ENCODE results near the gene CPXM1.

Gene CPXM1

GRCh38 chr20:2751878-2752566 is 48.4 kb downstream of the CPXM1 start:
- Histone ChIP-seq H3K9me3 (ENCODE audit: low read depth, low read length) (no peaks in the 10 kb centered on the region), H3K36me3 (ENCODE audit: insufficient read depth, low read length) (no peaks in the 10 kb centered on the region), H3K9ac (ENCODE audit: insufficient read length) (no peak overlapping the region), H3K4me3 (peak overlapping the region; percentile 80), H3K27ac (no peak overlapping the region)
- TF ChIP-seq EZH2 (IDR thresholded peaks at IDR 0.05) (no peak), POLR2AphosphoS5 (IDR thresholded peaks at IDR 0.05; ENCODE audit: borderline replicate concordance, low read depth, low read length) (no peak), FOXP2 (optimal IDR thresholded peaks at IDR 0.05; ENCODE audit: control extremely low read depth, extremely low read length, insufficient read depth) (no peak)
- DNase-seq (ENCODE audit: low read depth, low spot score): no peak

GRCh38 chr20:2751347-2751877 is 49.0 kb downstream of the CPXM1 start:
- Histone ChIP-seq H3K9me3 (ENCODE audit: low read depth, low read length) (no peaks in the 10 kb centered on the region), H3K9ac (ENCODE audit: insufficient read length) (no peak overlapping the region), H3K36me3 (ENCODE audit: insufficient read depth, low read length) (no peaks in the 10 kb centered on the region), H3K27ac (no peak overlapping the region), H3K4me3 (peak overlapping the region; percentile 80)
- TF ChIP-seq FOXP2 (optimal IDR thresholded peaks at IDR 0.05; ENCODE audit: control extremely low read depth, extremely low read length, insufficient read depth) (no peak), EZH2 (IDR thresholded peaks at IDR 0.05) (no peak), POLR2AphosphoS5 (IDR thresholded peaks at IDR 0.05; ENCODE audit: borderline replicate concordance, low read depth, low read length) (no peak)
- DNase-seq (ENCODE audit: low read depth, low spot score): no peak

- Histone ChIP-seq H3K9ac (ENCODE audit: insufficient read length) (no peak overlapping the region), H3K27ac (no peak overlapping the region), H3K36me3 (ENCODE audit: insufficient read depth, low read length) (no peaks in the 10 kb centered on the region), H3K4me3 (peak overlapping the region; percentile 80; the same call in 1 of the 2 replicates), H3K9me3 (ENCODE audit: low read depth, low read length) (no peaks in the 10 kb centered on the region)
- no peak for DNase-seq (ENCODE audit: low read depth, low spot score)
- TF ChIP-seq EZH2 (IDR thresholded peaks at IDR 0.05) (no peak), POLR2AphosphoS5 (IDR thresholded peaks at IDR 0.05; ENCODE audit: borderline replicate concordance, low read depth, low read length) (no peak), FOXP2 (optimal IDR thresholded peaks at IDR 0.05; ENCODE audit: control extremely low read depth, extremely low read length, insufficient read depth) (no peak)
These were observed 49.8 kb downstream of the CPXM1 start for GRCh38 chr20:2750491-2751251.

GRCh38 chr20:2749951-2750490 is 50.4 kb downstream of the CPXM1 start:
- H3K36me3 ChIP-seq (ENCODE audit: insufficient read depth, low read length): no peaks in the 10 kb centered on the region
- TF ChIP-seq EZH2 (IDR thresholded peaks at IDR 0.05) (no peak), FOXP2 (optimal IDR thresholded peaks at IDR 0.05; ENCODE audit: control extremely low read depth, extremely low read length, insufficient read depth) (no peak), POLR2AphosphoS5 (IDR thresholded peaks at IDR 0.05; ENCODE audit: borderline replicate concordance, low read depth, low read length) (no peak)
- H3K9me3 ChIP-seq (ENCODE audit: low read depth, low read length): no peaks in the 10 kb centered on the region
- H3K4me3 ChIP-seq: no peak overlapping the region
- H3K27ac ChIP-seq: no peak overlapping the region
- DNase-seq (ENCODE audit: low read depth, low spot score): no peak
- no peak overlapping the region for H3K9ac ChIP-seq (ENCODE audit: insufficient read length)

DNA sequence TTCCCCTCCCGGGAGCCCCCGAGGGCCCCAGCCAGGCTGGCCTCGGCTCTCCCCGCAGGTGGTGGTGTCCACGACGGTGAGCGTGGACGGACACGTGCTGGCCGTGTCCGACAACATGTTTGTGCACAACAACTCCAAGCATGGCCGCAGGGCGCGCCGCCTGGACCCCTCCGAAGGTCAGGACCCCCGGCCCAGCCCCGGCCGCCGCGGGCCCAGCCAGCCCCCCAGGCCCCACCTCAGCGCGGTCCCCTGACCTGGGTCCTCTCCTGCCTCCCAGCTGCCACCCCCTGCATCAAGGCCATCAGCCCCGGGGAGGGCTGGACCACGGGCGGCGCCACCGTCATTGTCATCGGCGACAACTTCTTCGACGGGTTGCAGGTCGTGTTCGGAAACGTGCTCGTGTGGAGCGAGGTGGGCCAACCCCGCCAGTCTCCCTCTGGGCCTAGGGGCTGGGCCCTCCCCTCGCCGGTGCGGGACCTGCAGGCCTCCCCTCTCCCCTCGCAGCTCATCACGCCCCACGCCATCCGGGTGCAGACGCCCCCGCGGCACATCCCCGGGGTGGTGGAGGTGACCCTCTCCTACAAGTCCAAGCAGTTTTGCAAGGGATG is 51.0 kb downstream of the CPXM1 start:
- TF ChIP-seq POLR2AphosphoS5 (IDR thresholded peaks at IDR 0.05; ENCODE audit: borderline replicate concordance, low read depth, low read length): no peak
- no peak for TF ChIP-seq EZH2 (IDR thresholded peaks at IDR 0.05)
- TF ChIP-seq FOXP2 (optimal IDR thresholded peaks at IDR 0.05; ENCODE audit: control extremely low read depth, extremely low read length, insufficient read depth): no peak
- H3K36me3 ChIP-seq (ENCODE audit: insufficient read depth, low read length): no peaks in the 10 kb centered on the region
- H3K4me3 ChIP-seq: no peak overlapping the region
- DNase-seq (ENCODE audit: low read depth, low spot score): no peak
- H3K9ac ChIP-seq (ENCODE audit: insufficient read length): no peak overlapping the region
- no peak overlapping the region for H3K27ac ChIP-seq
- no peaks in the 10 kb centered on the region for H3K9me3 ChIP-seq (ENCODE audit: low read depth, low read length)

GRCh38 chr20:2748551-2749342 is 51.7 kb downstream of the CPXM1 start:
- Histone ChIP-seq H3K4me3 (no peak overlapping the region), H3K27ac (no peak overlapping the region), H3K36me3 (ENCODE audit: insufficient read depth, low read length) (no peaks in the 10 kb centered on the region), H3K9me3 (ENCODE audit: low read depth, low read length) (no peaks in the 10 kb centered on the region), H3K9ac (ENCODE audit: insufficient read length) (no peak overlapping the region)
- no peak for TF ChIP-seq POLR2AphosphoS5 (IDR thresholded peaks at IDR 0.05; ENCODE audit: borderline replicate concordance, low read depth, low read length)
- no peak for TF ChIP-seq FOXP2 (optimal IDR thresholded peaks at IDR 0.05; ENCODE audit: control extremely low read depth, extremely low read length, insufficient read depth)
- TF ChIP-seq EZH2 (IDR thresholded peaks at IDR 0.05): no peak
- no peak for DNase-seq (ENCODE audit: low read depth, low spot score)

DNA sequence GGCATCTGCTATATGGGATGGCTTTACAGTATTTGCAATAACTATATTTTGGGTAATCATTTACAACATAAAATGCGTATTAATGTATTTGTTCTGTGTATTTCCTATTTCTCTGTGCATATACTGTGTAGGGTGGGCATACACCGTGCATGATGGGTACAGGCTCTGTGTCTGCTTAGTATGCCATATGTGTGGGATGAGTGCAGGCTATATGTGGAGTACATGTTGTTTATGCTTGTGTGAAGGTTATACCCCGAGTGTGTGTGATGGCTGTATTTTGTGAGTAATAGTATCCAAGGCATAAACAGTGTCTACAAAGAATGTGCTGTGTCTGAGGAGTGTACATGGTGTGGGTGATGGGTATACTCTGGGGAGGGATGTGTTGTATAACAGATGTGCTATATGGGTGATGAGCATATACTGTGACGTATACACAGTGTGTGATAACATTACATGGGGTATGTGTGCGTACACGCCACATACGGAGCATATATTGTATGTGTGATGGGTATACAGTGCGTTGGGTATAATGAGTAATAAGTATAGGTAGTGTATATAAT is 52.7 kb downstream of the CPXM1 start:
- H3K27ac ChIP-seq: no peak overlapping the region
- H3K9ac ChIP-seq (ENCODE audit: insufficient read length): no peak overlapping the region
- DNase-seq (ENCODE audit: low read depth, low spot score): no peak
- no peaks in the 10 kb centered on the region for H3K36me3 ChIP-seq (ENCODE audit: insufficient read depth, low read length)
- H3K9me3 ChIP-seq (ENCODE audit: low read depth, low read length): no peaks in the 10 kb centered on the region
- no peak overlapping the region for H3K4me3 ChIP-seq
- no peak for TF ChIP-seq POLR2AphosphoS5 (IDR thresholded peaks at IDR 0.05; ENCODE audit: borderline replicate concordance, low read depth, low read length)
- TF ChIP-seq EZH2 (IDR thresholded peaks at IDR 0.05): no peak
- TF ChIP-seq FOXP2 (optimal IDR thresholded peaks at IDR 0.05; ENCODE audit: control extremely low read depth, extremely low read length, insufficient read depth): no peak
